HepG2 (cell line): ENCODE data around the gene GLRX5. TPM values are rescaled to one million over a fixed set of nuclear protein-coding genes. Genes with fewer than 3 reads are reported as not detected.

Experiments used
- CEBPG ChIP-seq: IDR thresholded peaks from 2 replicates; pipeline ENCODE4 v1.6.1; 2016
- EEA1 ChIP-seq: sonication (generic); formaldehyde crosslinking; IDR thresholded peaks from 2 replicates; pipeline ENCODE4 v1.5.1; 2020; ENCODE audit warnings: mild to moderate bottlenecking, missing genetic modification reagents, borderline replicate concordance
- ELF3 ChIP-seq: IDR thresholded peaks from 2 replicates; pipeline ENCODE4 v1.6.1; 2016; ENCODE audit warnings: missing genetic modification reagents, missing compliant biosample characterization
- ERF ChIP-seq: IDR thresholded peaks from 2 replicates; pipeline ENCODE4 v1.6.1; 2018; ENCODE audit warnings: missing biosample characterization, missing genetic modification reagents
- GATAD2A ChIP-seq: IDR thresholded peaks from 2 replicates; pipeline ENCODE4 v1.6.1; 2016
- HCFC1 ChIP-seq: fragments of 150-350 bp; IDR thresholded peaks from 2 replicates; pipeline ENCODE4 v1.6.1; 2014; ENCODE audit warnings: low read depth, low read length
- MAX ChIP-seq: IDR thresholded peaks from 2 replicates; pipeline ENCODE4 v1.6.1; 2012; ENCODE audit warnings: inconsistent platforms
- MED8 ChIP-seq: sonication (generic); formaldehyde crosslinking; IDR thresholded peaks from 2 replicates; pipeline ENCODE4 v1.8.1; 2023; ENCODE audit warnings: mild to moderate bottlenecking, missing genetic modification reagents; ENCODE audit not compliant: insufficient replicate concordance
- MXD1 ChIP-seq: sonication (generic); formaldehyde crosslinking; IDR thresholded peaks from 2 replicates; pipeline ENCODE4 v1.4.0; 2020; ENCODE audit warnings: mild to moderate bottlenecking, missing genetic modification reagents
- MYNN ChIP-seq: sonication (generic); formaldehyde crosslinking; IDR thresholded peaks from 2 replicates; pipeline ENCODE4 v1.4.0; 2020; ENCODE audit warnings: mild to moderate bottlenecking, low read depth, missing genetic modification reagents
- POLR2G ChIP-seq: fragments of 200-400 bp; formaldehyde crosslinking; IDR thresholded peaks from 2 replicates; pipeline ENCODE4 v1.6.1; 2018; ENCODE audit warnings: mild to moderate bottlenecking, low read depth, low read length, moderate library complexity
- RAD51 ChIP-seq: fragments of 450-650 bp; IDR thresholded peaks from 2 replicates; pipeline ENCODE4 v1.6.1; 2016; ENCODE audit warnings: borderline replicate concordance
- SNAPC2 ChIP-seq: sonication (generic); formaldehyde crosslinking; IDR thresholded peaks from 2 replicates; pipeline ENCODE4 v1.8.1; 2022; ENCODE audit warnings: mild to moderate bottlenecking, missing genetic modification reagents
- SRY ChIP-seq: sonication (generic); formaldehyde crosslinking; IDR thresholded peaks from 2 replicates; pipeline ENCODE4 v1.8.0; 2022; ENCODE audit warnings: mild to moderate bottlenecking, missing genetic modification reagents
- THAP7 ChIP-seq: sonication (generic); formaldehyde crosslinking; IDR thresholded peaks from 2 replicates; pipeline ENCODE4 v1.8.1; 2023; ENCODE audit warnings: mild to moderate bottlenecking, missing genetic modification reagents
- YY1 ChIP-seq: IDR thresholded peaks from 2 replicates; pipeline ENCODE4 v1.6.1; 2011; ENCODE audit warnings: low read length, low read depth, moderate library complexity, mild to moderate bottlenecking; ENCODE audit not compliant: insufficient read depth, insufficient replicate concordance
- ZBTB42 ChIP-seq: sonication (generic); formaldehyde crosslinking; IDR thresholded peaks from 2 replicates; pipeline ENCODE4 v1.5.0; 2020; ENCODE audit warnings: mild to moderate bottlenecking, missing genetic modification reagents
- ZC3H4 ChIP-seq: sonication (generic); formaldehyde crosslinking; IDR thresholded peaks from 2 replicates; pipeline ENCODE4 v1.4.0; 2020; ENCODE audit warnings: missing genetic modification reagents, borderline replicate concordance
- ZNF230 ChIP-seq: sonication (generic); formaldehyde crosslinking; IDR thresholded peaks from 2 replicates; pipeline ENCODE4 v1.4.0; 2020; ENCODE audit warnings: mild to moderate bottlenecking, missing genetic modification reagents
- ZNF253 ChIP-seq: sonication (generic); formaldehyde crosslinking; IDR thresholded peaks from 2 replicates; pipeline ENCODE4 v1.8.0; 2022; ENCODE audit warnings: mild to moderate bottlenecking, missing genetic modification reagents, borderline replicate concordance
- ZNF280B ChIP-seq: sonication (generic); formaldehyde crosslinking; IDR thresholded peaks from 2 replicates; pipeline ENCODE4 v1.5.0; 2020; ENCODE audit warnings: missing genetic modification reagents, mild to moderate bottlenecking, borderline replicate concordance
- ZNF414 ChIP-seq: sonication (generic); formaldehyde crosslinking; IDR thresholded peaks from 2 replicates; pipeline ENCODE4 v1.5.0; 2020; ENCODE audit warnings: missing genetic modification reagents
- ZNF468 ChIP-seq: sonication (generic); formaldehyde crosslinking; IDR thresholded peaks from 2 replicates; pipeline ENCODE4 v1.8.0; 2022; ENCODE audit warnings: mild to moderate bottlenecking, moderate library complexity, missing genetic modification reagents
- ZNF563 ChIP-seq: sonication (generic); formaldehyde crosslinking; IDR thresholded peaks from 2 replicates; pipeline ENCODE4 v1.8.0; 2022; ENCODE audit warnings: mild to moderate bottlenecking, moderate library complexity, missing genetic modification reagents
- ZNF678 ChIP-seq: sonication (generic); formaldehyde crosslinking; IDR thresholded peaks from 2 replicates; pipeline ENCODE4 v1.4.0; 2020; ENCODE audit warnings: mild to moderate bottlenecking, missing genetic modification reagents
- ZNF709 ChIP-seq: sonication (generic); formaldehyde crosslinking; IDR thresholded peaks from 2 replicates; pipeline ENCODE4 v1.5.0; 2020; ENCODE audit warnings: mild to moderate bottlenecking, missing genetic modification reagents
- ZNF737 ChIP-seq: sonication (generic); formaldehyde crosslinking; IDR thresholded peaks from 2 replicates; pipeline ENCODE4 v1.5.0; 2020; ENCODE audit warnings: missing genetic modification reagents, mild to moderate bottlenecking, borderline replicate concordance
- ZNF746 ChIP-seq: sonication (generic); formaldehyde crosslinking; IDR thresholded peaks from 2 replicates; pipeline ENCODE4 v1.8.0; 2022; ENCODE audit warnings: mild to moderate bottlenecking, missing genetic modification reagents
- ZNF768 ChIP-seq: sonication (generic); formaldehyde crosslinking; IDR thresholded peaks from 2 replicates; pipeline ENCODE4 v1.4.0; 2020; ENCODE audit warnings: missing genetic modification reagents
- ZNF850 ChIP-seq: sonication (generic); formaldehyde crosslinking; conservative IDR thresholded peaks from 2 replicates; pipeline ENCODE4 v1.9.0; 2021; ENCODE audit warnings: mild to moderate bottlenecking, missing genetic modification reagents
- polyA plus RNA-seq, 8 experiments: library from polyadenylated mRNA; depleted of rRNA in 3 of 8; stranded (reverse) in 7 of 8; unstranded in 1 of 8; fragments of >200 nt; fragmentation: Illumina TruSeq in 4 of 8; extraction: Trizol in 4 of 8; gene quantifications; 2 replicates each; pipeline versions ENCODE4 v1.2.1 to v1.2.3, GENCODE V29; 2011 to 2016; ENCODE audit warnings: low read depth in 4 of 8, missing spikeins in 1 of 8, mixed read lengths in 1 of 8; ENCODE audit not compliant: insufficient read depth in 1 of 8
- total RNA-seq, 5 experiments: library from RNA; depleted of rRNA; stranded (reverse); fragments of >200 nt; fragmentation: Illumina TruSeq; extraction: Trizol; gene quantifications; 2 replicates each; pipeline ENCODE4 v1.2.3, GENCODE V29; 2016; ENCODE audit warnings: low read depth in 1 of 5

Gene GLRX5
- total and polyA plus RNA-seq, 2 of the 13 experiments (the other 11 are each of a cell fraction or from before 2014, with no cell fraction given) = 122 to 146 TPM

- TF ChIP-seq ZNF414 (CRISPR knock-in tag) = no peak
- no peak for TF ChIP-seq MXD1 (CRISPR knock-in tag)
- no peak for TF ChIP-seq SNAPC2 (CRISPR knock-in tag)
- no peak for TF ChIP-seq SRY
- TF ChIP-seq ZNF768 (CRISPR knock-in tag) = no peak
- 0 out of 2 replicates have a peak, but pooled peaks have one; percentile 27 for TF ChIP-seq EEA1 (CRISPR knock-in tag)
- TF ChIP-seq YY1 = no peak
- TF ChIP-seq ERF (CRISPR knock-in tag) = 0 out of 2 replicates have a peak, but pooled peaks have one; percentile 16
- TF ChIP-seq ZNF709 = no peak
- no peak for TF ChIP-seq ZNF468 (CRISPR knock-in tag)
- TF ChIP-seq ZNF850 (CRISPR knock-in tag) = no peak
- no peak for TF ChIP-seq HCFC1
- 0 out of 2 replicates have a peak, but pooled peaks have one; percentile 37 for TF ChIP-seq ZNF563
- 0 out of 2 replicates have a peak, but pooled peaks have one; percentile 19 for TF ChIP-seq ZNF746 (CRISPR knock-in tag)
- TF ChIP-seq POLR2G = 0 out of 2 replicates have a peak, but pooled peaks have one; percentile 21
- TF ChIP-seq ZNF678 (CRISPR knock-in tag) = no peak
- no peak for TF ChIP-seq ZBTB42 (CRISPR knock-in tag)
- no peak for TF ChIP-seq THAP7 (CRISPR knock-in tag)
- TF ChIP-seq ZC3H4 (CRISPR knock-in tag) = no peak
- no peak for TF ChIP-seq ZNF253 (CRISPR knock-in tag)
- TF ChIP-seq CEBPG (CRISPR knock-in tag) = no peak
- peak; percentile 65 for TF ChIP-seq MAX
- 0 out of 2 replicates have a peak, but pooled peaks have one; percentile 20 for TF ChIP-seq GATAD2A (CRISPR knock-in tag)
- no peak for TF ChIP-seq MYNN (CRISPR knock-in tag)
- TF ChIP-seq MED8 (CRISPR knock-in tag) = no peak
- TF ChIP-seq ZNF230 (CRISPR knock-in tag) = no peak
- no peak for TF ChIP-seq ELF3
- TF ChIP-seq RAD51 = no peak
- TF ChIP-seq ZNF280B = peak; percentile 46; the same call in 1 of the 2 replicates
- TF ChIP-seq ZNF737 (CRISPR knock-in tag) = no peak
These were observed 18.2 kb upstream of the GLRX5 start, which contains the start of gene SYNE3 (continued) for GRCh38 chr14:95516554-95517181.
